GM03348 (cell line): Measurements from ENCODE around the gene ARHGAP42.
"Not testable (repeated sequence)": the region's sequence is repeated elsewhere in the genome, so short reads cannot be mapped to it uniquely, and the experiment has no call there.

Experiments used
- DNase-seq: peaks from one replicate; pipeline ENCODE4 v3.0.0; 2012; ENCODE audit warnings: low spot score

ARHGAP42 gene

DNA sequence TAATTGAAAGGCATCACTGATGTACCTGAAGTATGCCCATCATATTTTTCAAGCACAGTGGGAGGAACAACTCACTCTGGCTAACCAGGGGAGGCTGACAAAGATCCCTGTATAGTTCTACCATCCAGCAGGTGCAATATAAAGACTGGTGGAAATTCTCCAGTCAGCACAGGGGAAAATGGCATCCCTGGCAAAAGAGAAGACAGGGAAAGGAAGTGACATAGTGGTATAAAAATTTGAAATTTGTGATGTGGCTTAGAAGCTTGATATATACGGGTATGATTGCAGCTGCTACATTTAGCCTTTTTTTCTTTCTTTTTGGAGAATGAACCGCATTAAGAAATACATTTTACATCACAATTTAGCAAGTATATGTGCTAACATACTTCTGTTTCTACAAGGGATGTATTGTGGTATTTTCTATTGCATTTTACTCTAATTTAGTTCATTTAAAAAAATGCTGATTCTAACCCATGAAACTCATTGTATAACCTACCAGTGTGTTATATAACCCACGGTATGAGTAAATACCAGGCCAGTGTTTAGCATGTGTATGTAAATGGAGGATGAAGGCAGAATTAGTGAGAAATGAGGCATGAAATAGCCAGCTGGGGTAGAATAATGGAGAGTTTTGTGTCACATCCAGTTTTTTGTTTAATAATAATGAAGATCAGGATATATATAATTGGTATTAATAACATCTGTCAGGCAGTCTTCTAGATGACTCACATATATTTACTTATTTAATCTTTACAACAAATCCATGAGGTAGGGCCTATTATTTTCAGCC, 186.1 kb downstream of the ARHGAP42 start:
- no peak for DNase-seq

DNA sequence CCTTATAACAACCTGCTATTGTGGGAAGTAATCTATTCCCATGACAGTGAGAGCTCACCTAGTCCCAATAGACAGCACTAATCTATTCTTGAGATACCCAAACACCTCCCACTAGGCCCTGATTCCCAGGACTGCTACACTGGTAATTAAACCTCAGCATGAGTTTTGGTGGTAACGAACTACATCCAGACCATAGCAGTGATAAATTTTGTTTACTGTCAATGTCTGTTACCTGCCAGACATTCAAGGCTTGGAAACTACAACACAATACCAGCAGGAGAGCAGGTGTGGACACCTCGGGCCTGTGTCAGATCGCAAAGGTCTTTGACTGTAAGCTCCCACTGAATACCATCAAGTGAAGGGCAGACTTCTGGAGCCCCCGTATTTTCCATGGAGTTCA, 187.1 kb downstream of the ARHGAP42 start:
- DNase-seq, result no peak

- DNase-seq, result no peak
Measured at GRCh38 chr11:100875521-100875869, 188.4 kb downstream of the ARHGAP42 start.

DNA sequence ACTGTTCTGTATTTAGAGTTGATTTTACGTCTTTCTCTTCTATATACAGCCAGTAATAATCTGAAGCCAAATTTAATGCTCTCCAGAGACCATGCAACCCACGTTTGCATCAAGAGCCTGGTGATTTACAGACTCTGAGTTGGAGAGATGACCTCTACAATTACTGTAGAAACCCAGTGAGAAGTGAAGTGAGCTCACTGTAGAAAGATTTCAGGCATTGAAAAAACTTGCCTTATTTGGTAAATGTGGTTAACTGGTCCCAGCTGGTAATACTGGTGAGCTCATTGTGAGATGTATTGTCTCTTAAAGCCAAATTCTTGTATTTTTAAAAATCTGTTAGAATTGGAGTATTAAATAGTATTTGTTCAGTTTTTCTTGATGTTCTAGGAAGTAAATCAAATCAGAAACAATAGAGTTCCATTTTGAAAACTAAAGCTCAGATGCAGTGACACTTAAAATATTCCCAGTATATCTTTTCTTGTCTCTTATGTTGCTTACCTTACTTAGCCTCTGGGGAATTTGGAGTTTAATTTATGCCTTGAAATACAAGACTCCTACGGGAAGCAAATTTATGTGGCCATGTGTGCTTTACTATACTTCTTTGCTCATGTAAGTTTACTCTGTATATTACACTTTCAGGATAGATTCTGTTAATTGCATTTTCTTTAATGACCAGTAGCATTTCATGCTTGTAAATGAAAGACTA, 189.9 kb downstream of the ARHGAP42 start:
- peak; percentile 86 for DNase-seq

DNA sequence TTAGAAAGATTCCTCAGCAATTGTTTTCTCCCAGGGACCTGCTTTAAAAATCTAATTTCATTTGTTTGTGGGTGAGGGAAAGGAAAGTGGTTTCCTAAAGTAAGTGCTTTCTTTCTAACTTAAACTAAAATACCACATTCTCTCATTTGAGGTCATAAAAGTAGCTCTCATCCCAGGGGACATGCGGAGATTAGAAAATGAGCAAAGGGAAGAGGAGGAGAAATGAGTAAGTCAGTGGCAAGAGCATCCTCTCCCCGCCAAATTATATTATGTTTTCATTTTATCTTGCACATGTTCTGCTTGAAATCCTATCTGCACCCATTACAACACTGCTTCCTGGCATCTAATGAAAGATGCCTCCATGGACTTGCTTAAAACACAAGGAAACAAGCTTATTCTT, 191.4 kb downstream of the ARHGAP42 start:
- DNase-seq, result peak; percentile 48

DNA sequence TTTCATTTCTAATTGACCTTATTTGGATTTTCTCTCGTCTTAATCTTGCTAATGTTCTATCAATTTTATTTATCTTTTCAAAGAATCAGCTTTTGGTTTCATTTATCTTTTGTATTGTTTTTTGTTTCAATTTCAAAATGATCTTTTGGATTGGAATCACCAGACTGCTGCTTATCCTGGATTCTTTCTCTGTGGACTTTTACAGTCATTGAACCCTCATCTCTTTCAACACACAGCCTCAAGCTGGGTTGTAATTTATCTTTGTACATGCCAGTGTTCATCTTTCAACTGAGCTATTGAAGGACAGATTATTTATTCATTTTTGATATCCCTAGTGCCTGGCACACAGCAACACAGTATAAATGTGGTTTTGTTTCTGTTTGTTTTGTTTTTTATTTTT, 195.9 kb downstream of the ARHGAP42 start:
- no peak for DNase-seq

DNA sequence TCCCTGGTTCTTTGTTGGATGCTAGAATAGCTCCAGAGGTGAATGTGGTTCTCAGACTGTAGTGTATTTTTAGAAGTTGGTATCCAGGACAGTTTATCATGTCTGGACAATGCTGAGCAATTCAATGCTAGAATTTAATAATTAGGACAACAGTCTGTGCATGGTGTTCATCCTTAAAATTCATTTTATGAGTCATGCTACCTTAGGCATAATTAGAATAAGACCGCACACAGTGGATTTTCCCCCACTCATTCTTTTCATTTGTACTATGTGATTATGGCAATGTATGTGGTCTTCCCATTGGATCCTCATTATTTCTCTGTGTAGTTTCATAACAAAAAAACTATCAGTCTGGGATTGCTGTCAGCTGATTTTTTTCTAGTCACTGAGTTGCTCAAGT, 196.7 kb downstream of the ARHGAP42 start:
- DNase-seq, result no peak

DNA sequence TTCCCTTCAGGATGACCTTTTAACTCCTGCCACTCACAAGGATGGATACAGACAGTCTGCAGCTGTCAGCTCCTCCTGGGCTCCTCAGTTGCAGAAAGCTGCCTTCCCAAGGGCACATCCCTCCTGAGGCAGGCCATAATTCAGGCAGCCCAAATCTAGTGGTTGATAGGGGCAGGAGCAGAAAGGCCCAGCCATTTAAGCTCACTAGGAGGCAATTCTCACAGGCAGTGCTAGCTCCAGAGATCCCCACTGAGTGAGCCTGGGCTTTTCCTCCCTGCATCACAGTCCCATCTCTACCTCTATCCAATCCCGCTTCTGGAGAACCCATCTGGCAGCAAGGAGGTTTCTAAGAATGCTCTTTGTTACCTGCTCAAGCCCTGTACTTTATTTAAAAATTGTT, 200.6 kb downstream of the ARHGAP42 start:
- DNase-seq, result no peak

GRCh38 chr11:100888836-100889235, 201.7 kb downstream of the ARHGAP42 start:
- DNase-seq, result no peak

DNA sequence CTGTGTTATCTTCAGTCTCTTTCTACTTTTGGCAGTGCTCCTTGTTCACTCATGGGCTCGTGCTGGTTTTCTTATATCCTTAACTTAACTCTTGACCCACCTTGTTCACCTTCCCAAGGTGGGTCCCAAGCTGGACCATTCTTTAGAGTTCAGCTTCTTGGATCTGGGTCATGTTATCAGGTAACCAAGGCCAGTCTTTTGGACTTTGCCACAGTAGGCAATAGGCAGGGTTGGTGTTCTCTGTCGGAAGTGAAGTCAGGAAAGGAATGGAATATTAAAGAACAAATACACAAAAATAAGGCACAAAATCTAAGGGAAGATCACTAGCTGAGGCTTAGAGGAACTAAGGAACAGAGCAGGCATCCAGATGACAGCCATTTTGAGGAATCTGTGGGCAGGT, 202.7 kb downstream of the ARHGAP42 start:
- DNase-seq, result no peak

- DNase-seq, result peak; percentile 73
Measured at GRCh38 chr11:100890789-100891188, 203.7 kb downstream of the ARHGAP42 start.

DNA sequence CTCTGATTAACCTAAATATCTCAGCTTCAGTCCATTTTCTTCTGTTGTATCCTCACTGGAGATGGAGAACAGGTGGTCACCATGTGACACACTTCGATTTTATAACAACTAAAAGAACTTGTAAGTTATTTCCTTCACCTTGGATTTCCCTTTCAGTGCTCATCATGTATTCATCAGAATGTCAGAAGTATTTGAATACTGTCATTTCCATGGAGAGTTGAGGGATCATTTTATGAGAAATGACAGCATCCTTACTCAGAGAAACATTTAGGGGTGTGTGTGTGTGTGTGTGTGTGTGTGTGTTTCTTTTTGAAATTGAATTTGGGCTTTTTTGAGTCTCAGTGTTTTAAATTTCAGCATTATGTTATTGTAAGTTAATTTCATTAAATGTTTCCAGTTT, 205.8 kb downstream of the ARHGAP42 start:
- no peak for DNase-seq

GRCh38 chr11:100895449-100895848, 208.4 kb downstream of the ARHGAP42 start:
- DNase-seq, result no peak

DNA sequence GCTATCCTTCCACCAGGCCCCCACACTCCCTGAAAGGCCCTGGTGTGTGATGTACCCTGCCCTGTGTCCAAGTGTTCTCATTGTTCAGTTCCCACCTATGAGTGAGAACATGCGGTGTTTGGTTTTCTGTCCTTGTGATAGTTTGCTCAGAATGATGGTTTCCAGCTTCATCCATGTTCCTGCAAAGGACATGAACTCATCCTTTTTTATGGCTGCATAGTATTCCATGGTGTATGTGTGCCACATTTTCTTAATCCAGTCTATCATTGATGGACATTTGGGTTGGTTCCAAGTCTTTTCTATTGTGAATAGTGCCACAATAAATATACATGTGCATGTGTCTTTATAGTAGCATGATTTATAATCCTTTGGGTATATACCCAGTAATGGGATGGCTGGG, 208.9 kb downstream of the ARHGAP42 start:
- not testable (repeated sequence) for DNase-seq

- DNase-seq, result not testable (repeated sequence)
Measured at GRCh38 chr11:100901471-100901870, 214.4 kb downstream of the ARHGAP42 start.

DNA sequence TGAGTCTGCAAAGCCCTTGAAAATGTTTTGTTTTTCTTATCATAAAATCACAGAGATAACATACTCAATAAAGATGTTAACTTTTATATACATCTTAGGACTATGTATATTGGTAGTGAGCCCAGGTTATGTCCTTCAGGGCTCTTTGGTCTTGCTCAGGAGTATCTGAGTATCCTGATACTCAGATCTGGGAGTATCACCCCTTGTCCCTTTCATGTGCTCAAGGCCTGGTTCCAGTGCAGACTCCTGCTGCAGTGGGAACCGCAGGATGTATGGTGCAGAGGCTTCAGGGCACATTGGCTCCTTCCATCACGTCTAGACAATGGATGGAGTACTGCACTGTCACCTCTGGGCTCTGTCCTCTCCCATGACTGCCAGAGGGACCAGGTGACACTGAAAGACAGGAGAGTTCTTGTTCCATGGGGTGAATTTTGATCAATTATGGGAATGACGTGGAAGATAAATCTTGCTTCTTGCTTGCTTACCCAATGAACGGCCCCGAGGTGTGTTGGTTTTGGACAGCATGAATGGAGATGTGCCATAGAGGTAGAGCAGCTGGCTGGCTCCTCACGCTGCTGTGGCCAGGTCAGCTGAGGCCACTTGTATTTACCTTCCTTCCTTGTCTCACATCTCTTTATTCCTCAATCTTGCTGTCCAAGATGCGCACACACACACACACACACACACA, 215.5 kb downstream of the ARHGAP42 start:
- DNase-seq, result no peak

DNA sequence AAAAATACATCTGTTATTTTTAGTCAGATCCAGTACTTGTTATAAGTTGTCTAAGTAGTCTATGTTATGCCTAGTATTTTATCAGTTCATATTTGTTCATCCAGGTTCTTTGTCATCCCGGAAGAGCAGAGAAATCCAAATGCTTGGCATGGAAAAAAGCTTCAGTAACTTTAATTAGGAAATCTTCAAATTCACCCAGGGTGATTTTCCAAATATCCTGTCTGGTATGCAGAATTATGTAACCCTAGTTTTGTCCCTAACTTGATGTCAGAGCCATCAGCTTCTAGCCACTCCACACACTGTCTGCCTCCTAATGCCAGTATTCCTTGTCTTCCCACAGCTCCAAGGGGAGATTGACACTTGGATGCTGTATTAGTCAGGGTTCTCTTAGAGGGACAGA, 216.2 kb downstream of the ARHGAP42 start:
- peak; percentile 52 for DNase-seq

DNA sequence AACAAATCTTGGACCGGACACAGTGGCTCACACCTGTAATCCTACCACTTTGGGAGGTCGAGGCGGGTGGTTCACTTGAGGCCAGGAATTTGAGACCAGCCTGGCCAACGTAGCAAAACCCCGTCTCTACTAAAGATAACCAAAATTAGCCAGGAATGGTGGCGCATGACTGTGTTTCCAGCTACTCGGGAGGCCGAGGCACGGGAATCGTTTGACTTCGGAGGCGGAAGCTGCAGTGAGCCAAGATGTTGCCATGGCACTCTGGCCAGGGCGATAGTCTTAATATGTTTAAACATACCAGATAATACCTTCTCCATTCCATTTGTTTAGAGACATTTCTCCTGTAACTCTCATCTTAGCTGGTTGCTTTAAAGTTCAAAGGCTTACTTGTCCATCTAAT, 218.6 kb downstream of the ARHGAP42 start:
- no peak for DNase-seq

GRCh38 chr11:100908746-100909145, 221.7 kb downstream of the ARHGAP42 start:
- DNase-seq, result peak; percentile 7

DNA sequence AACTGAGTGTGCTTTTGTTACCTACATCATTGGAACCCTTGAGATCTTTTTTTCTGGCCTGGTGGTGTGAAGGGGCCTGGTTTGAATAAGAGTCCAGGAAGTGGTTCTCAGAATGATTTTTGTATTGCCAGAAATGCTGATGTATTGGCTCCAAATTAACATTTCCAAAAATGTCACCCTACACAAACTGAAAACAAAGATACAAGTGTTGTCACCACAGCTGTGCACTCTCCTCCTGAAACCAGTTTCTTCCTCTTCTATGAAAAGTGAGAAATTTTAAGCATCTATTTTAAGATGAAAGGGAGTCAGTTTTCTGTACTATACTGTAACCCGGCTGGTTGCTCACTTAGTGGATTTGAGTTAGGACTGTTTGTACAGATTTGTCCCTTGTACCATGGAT, 223.7 kb downstream of the ARHGAP42 start:
- no peak for DNase-seq

DNA sequence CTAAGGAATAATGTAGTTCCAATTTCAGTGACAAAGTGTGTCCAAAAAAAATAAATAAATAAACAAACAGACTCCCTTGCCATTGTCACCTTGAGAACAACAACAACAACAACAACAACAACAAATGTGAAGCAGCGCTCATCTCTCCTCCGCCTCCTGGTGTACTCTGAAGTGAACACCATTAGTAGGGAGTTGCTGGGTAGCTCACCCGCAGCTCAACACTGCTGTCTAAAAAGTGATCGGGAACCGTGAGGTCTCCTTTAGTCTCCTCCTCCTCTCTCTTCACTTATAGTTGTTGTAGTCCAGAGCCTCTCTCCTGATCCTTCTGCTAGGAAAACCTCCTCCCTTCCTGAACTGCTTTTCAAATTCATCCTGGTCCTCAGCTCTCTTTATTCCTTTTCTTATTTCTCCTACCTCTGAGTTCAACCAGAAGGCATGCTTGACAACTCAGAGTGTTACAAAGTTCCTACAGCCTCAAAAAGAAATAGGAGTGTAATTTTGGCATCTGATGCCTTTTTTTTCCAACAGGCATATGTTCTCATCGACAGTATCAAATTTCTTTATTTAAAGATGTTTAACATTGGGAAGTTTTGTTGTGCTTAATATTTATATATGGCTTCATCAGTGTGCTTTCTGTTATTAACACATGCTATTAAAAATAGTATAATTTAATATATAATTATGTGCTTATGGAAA, 227.5 kb downstream of the ARHGAP42 start:
- no peak for DNase-seq
